Astrocyte (in vitro differentiated cells and primary cell): ENCODE measurements around the gene TARS3.

Source experiments
- CTCF ChIP-seq: IDR thresholded peaks from 2 replicates; pipeline ENCODE4 v1.5.1; 2011; ENCODE audit warnings: low read depth, mild to moderate bottlenecking, inconsistent platforms, low read length, moderate library complexity; ENCODE audit not compliant: insufficient read depth
- EZH2 ChIP-seq: IDR thresholded peaks from 2 replicates; pipeline ENCODE4 v1.6.1; 2012; ENCODE audit warnings: mild to moderate bottlenecking, low read length, inconsistent platforms; ENCODE audit not compliant: insufficient read depth

GRCh38 chr15:101692801-101693598, 31.3 kb downstream of the TARS3 start:
- no peak for TF ChIP-seq CTCF
- no peak for TF ChIP-seq EZH2
